ENCODE measurements around the gene SYCE1. TPM values are rescaled to one million over a fixed set of nuclear protein-coding genes. Genes with fewer than 3 reads are reported as not detected.

The SYCE1 gene
- total RNA-seq, 1 experiment from 2014 or later, result not detected

DNA sequence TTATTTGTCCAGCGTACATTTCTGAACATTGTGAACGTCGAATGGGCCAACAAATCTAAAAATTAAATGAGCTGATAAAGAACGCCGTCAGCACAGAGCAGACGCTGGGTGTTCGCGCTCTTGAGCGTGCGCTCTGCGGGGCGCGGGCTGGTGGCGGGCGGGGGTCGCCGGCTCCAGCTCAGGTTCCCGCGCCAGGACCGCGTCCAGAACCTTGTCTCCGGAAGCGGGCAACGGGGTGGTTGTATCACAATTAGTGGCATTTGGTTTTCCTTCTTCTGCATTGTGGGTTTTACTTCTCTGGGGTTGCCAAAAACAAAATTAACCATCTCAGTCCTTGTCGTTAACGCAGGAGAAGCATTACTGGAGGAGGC lies 35.8 kb downstream of the SYCE1 start:
- Histone ChIP-seq H3K4me1 (ENCODE audit: control insufficient read depth, insufficient read depth, low read length) (no peaks in the 10 kb centered on the region), H3K27me3 (ENCODE audit: control insufficient read depth, insufficient read depth, low read length) (peaks cover 3% of the 10 kb centered on the region; the same call in 1 of the 2 replicates), H3K27ac (ENCODE audit: low read length) (no peak overlapping the region), H3K9me3 (ENCODE audit: control insufficient read depth, insufficient read depth, low read depth, low read length) (no peaks in the 10 kb centered on the region), H3K36me3 (ENCODE audit: control insufficient read depth, insufficient read depth, low read length) (no peaks in the 10 kb centered on the region), H3K4me3 (ENCODE audit: low read depth in 2 of 2, low read length in 2 of 2) (no peak overlapping the region)
- CTCF ChIA-PET, result no interaction called here
- in situ Hi-C loops (cut with HindIII; ENCODE audit: low pct_unique_long_range_greater_than_20kb, low sequenced_read_pairs), result no loop called here
- POLR2A ChIA-PET, result no interaction called here
- intact Hi-C loops (cut with micrococcal nuclease; ENCODE audit: unreplicated experiment), result no loop called here
- BruUV-seq (replicated peaks), result no TSS peak
- TF ChIP-seq POLR2AphosphoS5 (IDR thresholded peaks at IDR 0.05; ENCODE audit: low read depth, low read length), result no peak
- TF ChIP-seq, protein P1, sequence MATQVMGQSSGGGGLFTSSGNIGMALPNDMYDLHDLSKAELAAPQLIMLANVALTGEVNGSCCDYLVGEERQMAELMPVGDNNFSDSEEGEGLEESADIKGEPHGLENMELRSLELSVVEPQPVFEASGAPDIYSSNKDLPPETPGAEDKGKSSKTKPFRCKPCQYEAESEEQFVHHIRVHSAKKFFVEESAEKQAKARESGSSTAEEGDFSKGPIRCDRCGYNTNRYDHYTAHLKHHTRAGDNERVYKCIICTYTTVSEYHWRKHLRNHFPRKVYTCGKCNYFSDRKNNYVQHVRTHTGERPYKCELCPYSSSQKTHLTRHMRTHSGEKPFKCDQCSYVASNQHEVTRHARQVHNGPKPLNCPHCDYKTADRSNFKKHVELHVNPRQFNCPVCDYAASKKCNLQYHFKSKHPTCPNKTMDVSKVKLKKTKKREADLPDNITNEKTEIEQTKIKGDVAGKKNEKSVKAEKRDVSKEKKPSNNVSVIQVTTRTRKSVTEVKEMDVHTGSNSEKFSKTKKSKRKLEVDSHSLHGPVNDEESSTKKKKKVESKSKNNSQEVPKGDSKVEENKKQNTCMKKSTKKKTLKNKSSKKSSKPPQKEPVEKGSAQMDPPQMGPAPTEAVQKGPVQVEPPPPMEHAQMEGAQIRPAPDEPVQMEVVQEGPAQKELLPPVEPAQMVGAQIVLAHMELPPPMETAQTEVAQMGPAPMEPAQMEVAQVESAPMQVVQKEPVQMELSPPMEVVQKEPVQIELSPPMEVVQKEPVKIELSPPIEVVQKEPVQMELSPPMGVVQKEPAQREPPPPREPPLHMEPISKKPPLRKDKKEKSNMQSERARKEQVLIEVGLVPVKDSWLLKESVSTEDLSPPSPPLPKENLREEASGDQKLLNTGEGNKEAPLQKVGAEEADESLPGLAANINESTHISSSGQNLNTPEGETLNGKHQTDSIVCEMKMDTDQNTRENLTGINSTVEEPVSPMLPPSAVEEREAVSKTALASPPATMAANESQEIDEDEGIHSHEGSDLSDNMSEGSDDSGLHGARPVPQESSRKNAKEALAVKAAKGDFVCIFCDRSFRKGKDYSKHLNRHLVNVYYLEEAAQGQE (IDR thresholded peaks at IDR 0.05; ENCODE audit: insufficient read depth in 1 of 2, low read depth in 2 of 2, low read length in 1 of 2), result no peak
- TF ChIP-seq, protein P2, sequence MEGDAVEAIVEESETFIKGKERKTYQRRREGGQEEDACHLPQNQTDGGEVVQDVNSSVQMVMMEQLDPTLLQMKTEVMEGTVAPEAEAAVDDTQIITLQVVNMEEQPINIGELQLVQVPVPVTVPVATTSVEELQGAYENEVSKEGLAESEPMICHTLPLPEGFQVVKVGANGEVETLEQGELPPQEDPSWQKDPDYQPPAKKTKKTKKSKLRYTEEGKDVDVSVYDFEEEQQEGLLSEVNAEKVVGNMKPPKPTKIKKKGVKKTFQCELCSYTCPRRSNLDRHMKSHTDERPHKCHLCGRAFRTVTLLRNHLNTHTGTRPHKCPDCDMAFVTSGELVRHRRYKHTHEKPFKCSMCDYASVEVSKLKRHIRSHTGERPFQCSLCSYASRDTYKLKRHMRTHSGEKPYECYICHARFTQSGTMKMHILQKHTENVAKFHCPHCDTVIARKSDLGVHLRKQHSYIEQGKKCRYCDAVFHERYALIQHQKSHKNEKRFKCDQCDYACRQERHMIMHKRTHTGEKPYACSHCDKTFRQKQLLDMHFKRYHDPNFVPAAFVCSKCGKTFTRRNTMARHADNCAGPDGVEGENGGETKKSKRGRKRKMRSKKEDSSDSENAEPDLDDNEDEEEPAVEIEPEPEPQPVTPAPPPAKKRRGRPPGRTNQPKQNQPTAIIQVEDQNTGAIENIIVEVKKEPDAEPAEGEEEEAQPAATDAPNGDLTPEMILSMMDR (IDR thresholded peaks at IDR 0.05), result no peak
- TF ChIP-seq SIN3A (IDR thresholded peaks at IDR 0.05; ENCODE audit: borderline replicate concordance, insufficient read depth, low read depth, low read length), result no peak
- no peak for TF ChIP-seq TCF7L2 (IDR thresholded peaks at IDR 0.05; ENCODE audit: low read depth, low read length)
- DNase-seq (ENCODE audit: low read depth, low spot score) (no peak), ATAC-seq (no peak)

DNA sequence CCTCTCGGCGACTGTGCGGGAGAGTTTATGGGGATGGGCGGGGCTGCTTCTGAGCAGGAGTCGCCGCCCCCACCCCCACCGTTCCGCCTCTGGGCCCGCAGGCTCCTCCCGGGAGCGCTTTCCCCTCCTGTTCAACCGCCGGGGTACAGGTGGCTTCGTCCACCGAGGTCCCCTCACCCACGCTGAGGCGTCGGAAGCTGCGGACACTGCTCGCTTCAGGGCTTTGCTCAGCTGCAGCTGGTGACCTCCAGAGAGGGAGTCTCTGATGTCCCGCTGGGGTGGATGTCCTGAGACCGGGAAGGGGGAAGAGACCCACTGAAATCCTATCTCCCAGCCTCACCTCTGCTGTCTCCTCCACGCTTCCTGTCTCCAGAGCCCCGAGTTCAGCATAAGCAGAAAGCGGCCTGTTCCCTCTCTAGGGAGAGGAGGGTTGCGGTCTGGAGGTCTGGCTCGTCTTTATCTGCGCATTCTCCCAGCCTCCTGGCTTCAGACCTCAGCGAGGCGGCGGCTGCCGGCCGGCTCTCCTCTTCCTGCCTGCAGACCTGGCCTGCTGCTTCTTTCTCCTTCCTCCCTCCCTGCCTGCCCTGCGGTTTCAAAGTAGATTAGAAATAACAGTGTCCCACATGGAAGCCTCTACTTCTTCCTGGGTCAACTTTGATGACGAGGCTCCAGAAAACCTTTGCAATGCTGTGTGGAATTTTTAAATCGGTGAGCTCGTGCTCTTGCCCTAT lies 36.4 kb downstream of the SYCE1 start:
- Histone ChIP-seq H3K27me3 (ENCODE audit: control insufficient read depth, insufficient read depth, low read length) (peaks cover 7% of the 10 kb centered on the region; the same call in 1 of the 2 replicates), H3K9me3 (ENCODE audit: control insufficient read depth, insufficient read depth, low read depth, low read length) (peaks cover 4% of the 10 kb centered on the region; the same call in 1 of the 2 replicates), H3K27ac (ENCODE audit: low read length) (no peak overlapping the region), H3K36me3 (ENCODE audit: control insufficient read depth, insufficient read depth, low read length) (no peaks in the 10 kb centered on the region), H3K4me1 (ENCODE audit: control insufficient read depth, insufficient read depth, low read length) (no peaks in the 10 kb centered on the region), H3K4me3 (ENCODE audit: low read depth in 2 of 2, low read length in 2 of 2) (peak overlapping the region; percentile 19 to 30)
- DNase-seq (ENCODE audit: low read depth, low spot score) (no peak), ATAC-seq (peak; percentile 76)
- in situ Hi-C loops (cut with HindIII; ENCODE audit: low pct_unique_long_range_greater_than_20kb, low sequenced_read_pairs) (no loop called here), intact Hi-C loops (cut with micrococcal nuclease; ENCODE audit: unreplicated experiment) (no loop called here)
- TF ChIP-seq, protein P2 (IDR thresholded peaks at IDR 0.05), result no peak
- TF ChIP-seq POLR2AphosphoS5 (IDR thresholded peaks at IDR 0.05; ENCODE audit: low read depth, low read length), result no peak
- no peak for TF ChIP-seq TCF7L2 (IDR thresholded peaks at IDR 0.05; ENCODE audit: low read depth, low read length)
- TF ChIP-seq, protein P1 (IDR thresholded peaks at IDR 0.05; ENCODE audit: insufficient read depth in 1 of 2, low read depth in 2 of 2, low read length in 1 of 2), result no peak
- TF ChIP-seq SIN3A (IDR thresholded peaks at IDR 0.05; ENCODE audit: borderline replicate concordance, insufficient read depth, low read depth, low read length), result no peak
- ChIA-PET POLR2A (no interaction called here), CTCF (no interaction called here)
- BruUV-seq (replicated peaks), result no TSS peak

Measured in Panc1 (cell line).